GM13977 (cell line): ENCODE results near the gene RAPGEF5.

Source experiments
- DNase-seq: peaks from one replicate; pipeline ENCODE4 v3.0.0; 2012; ENCODE audit warnings: low spot score
- in situ Hi-C: fragments of 300-500 bp; cut with MboI; formaldehyde crosslinking; loops from one replicate; pipeline ENCODE4 v1.12.0; 2022; ENCODE audit warnings: low sequenced_read_pairs, low pct_unique_long_range_greater_than_20kb, mixed read lengths, inconsistent platforms; ENCODE audit not compliant: unreplicated experiment
- TF ChIP-seq, protein P1 (sequence below): IDR thresholded peaks from 2 replicates; pipeline ENCODE4 v1.5.1; 2012; ENCODE audit warnings: mild to moderate bottlenecking, control low read depth; ENCODE audit not compliant: insufficient read depth; ENCODE audit errors: extremely low read depth, missing control alignments

RAPGEF5 gene

DNA sequence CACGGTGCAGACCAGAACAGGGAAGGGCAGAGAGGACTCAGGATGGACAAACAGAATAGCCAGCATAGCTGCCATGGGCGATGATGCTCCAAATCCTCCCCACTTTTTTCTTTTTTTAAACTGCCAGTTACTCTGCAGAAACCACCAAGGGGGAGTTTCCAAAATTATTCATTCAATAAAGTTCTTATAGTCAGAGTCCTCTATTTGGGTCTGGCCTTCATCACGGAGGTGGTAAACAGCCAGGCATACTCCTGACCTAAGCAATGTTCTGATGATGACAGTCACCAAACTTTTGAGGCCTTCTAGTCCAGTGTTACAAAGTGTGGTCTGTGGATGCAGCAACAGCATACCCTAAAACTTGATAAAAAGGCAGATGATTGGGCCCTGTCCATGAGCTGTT, 12.3 kb downstream of the RAPGEF5 start:
- in situ Hi-C loops: no loop called here
- TF ChIP-seq, protein P1, sequence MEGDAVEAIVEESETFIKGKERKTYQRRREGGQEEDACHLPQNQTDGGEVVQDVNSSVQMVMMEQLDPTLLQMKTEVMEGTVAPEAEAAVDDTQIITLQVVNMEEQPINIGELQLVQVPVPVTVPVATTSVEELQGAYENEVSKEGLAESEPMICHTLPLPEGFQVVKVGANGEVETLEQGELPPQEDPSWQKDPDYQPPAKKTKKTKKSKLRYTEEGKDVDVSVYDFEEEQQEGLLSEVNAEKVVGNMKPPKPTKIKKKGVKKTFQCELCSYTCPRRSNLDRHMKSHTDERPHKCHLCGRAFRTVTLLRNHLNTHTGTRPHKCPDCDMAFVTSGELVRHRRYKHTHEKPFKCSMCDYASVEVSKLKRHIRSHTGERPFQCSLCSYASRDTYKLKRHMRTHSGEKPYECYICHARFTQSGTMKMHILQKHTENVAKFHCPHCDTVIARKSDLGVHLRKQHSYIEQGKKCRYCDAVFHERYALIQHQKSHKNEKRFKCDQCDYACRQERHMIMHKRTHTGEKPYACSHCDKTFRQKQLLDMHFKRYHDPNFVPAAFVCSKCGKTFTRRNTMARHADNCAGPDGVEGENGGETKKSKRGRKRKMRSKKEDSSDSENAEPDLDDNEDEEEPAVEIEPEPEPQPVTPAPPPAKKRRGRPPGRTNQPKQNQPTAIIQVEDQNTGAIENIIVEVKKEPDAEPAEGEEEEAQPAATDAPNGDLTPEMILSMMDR: no peak
- DNase-seq: no peak

DNA sequence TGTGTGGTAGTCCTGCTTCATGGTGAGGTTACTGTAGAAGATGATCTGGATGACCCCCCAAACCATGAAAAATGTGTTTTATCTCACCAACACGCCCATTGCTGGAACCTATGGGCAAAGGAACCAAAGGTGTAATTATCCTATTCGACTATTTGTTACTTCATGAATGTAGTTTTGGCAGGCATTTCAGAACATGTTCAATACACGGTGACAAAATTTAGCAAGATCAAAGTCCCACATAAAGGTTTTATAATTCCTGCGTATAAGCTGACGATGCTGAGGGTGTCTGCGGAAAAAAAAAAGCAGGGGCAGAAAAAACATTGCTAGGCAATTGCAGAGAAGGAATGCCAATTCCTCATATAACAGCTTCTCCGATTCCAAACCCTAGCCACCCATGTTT, 13.3 kb downstream of the RAPGEF5 start:
- in situ Hi-C loops: no loop called here
- DNase-seq: no peak
- TF ChIP-seq, protein P1: no peak

DNA sequence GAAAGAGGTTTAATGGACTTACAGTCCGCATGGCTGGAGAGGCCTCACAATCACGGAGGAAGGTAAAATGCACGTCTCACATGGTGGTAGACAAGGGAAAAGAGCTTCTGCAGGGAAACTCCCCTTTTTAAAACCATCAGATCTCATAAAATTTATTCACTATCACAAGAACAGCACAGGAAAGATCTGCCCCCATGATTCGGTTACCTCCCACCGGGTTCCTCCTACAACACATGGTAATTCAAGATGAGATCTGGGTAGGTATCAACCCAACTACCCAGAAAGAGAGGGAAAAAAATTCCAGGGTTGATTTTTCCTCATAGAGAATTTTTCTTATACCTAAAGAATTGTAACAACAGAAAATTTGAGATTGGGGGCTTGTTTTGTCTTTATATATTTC, 13.9 kb downstream of the RAPGEF5 start:
- in situ Hi-C loops: no loop called here
- TF ChIP-seq, protein P1: no peak
- DNase-seq: no peak

DNA sequence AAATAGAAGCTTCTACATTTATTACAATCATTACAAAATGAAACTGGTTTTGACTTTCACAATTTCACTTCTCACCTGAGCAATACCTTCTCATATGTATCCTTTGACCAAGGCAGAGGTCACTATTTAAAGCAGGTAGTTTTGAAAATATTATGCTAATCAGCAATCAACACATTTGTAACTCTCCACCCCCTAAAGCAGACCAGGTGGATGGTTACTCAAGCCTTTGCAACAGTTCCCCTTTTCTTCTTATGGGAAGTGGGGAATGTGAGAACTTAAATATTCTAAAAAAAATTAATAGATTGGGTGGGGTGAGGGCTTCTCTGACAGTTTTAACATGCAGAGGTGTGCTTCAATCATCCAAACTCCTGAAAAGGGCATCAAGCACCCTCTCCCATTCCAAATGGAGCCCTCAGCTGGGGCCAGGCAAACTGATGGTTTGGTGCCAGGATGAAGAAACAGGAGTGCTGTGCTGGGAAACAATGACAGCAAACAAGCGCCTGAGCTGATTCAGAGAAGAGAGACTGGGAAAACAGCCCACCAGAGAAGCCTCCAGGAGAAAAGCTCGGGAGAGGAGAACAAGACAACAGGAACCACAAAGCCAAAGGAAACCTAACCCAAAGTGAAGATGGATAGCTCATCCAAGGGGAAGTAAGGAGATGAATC, 17.1 kb downstream of the RAPGEF5 start:
- TF ChIP-seq, protein P1: no peak
- DNase-seq: no peak
- in situ Hi-C loops: no loop called here

DNA sequence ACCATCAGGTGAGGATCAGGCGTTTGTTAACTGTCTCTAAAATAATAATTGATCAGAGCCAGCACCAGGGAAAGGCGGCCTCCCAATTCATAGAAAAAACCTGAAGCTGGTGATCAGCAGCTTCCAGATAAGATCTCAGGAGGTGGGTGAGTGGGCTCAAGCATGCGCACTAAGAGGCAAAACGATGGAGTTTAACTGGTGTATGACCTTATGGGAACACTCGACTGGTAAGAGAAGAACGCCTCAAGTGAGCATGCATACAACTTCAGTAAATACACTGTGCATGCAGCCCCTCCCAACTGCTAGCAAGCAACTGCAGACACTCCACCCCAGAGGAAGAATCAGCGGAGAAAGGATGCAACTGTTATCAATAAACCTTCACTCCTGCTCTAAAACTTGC, 18.1 kb downstream of the RAPGEF5 start:
- no peak for DNase-seq
- in situ Hi-C loops: no loop called here

DNA sequence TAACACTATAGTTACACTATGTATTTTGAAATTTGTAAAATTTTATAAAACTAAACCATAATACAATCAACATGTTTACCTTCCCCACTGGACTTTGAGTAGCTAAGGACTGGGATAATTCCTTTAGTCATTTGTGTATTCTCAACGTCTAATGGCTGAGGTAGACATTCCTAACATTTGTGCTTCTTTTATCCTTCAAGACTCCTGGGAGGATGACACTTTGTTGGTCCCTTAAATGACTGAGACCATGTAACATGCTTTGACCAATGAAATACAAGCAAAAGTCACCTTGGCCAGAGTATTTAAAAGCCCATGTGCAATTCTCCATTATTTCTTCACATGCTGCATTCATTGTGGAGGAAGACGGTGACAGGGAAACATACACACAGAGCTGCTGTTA, 18.5 kb downstream of the RAPGEF5 start:
- TF ChIP-seq, protein P1: no peak
- DNase-seq: no peak
- in situ Hi-C loops: no loop called here

More for the DNA sequence above, 18.1 kb downstream of the RAPGEF5 start:
- TF ChIP-seq, protein P1: no peak
